Fibroblast of villous mesenchyme (primary cell): ENCODE data around the gene SLC41A1. TPM values are rescaled to one million over a fixed set of nuclear protein-coding genes. Genes with fewer than 3 reads are reported as not detected.

Experiments used
- DNase-seq: peaks from one replicate; pipeline ENCODE4 v3.0.0-alpha.2; 2010; ENCODE audit warnings: low read depth
- H3K4me3 ChIP-seq: 2 replicates; pipeline ENCODE4 v1.5.1; 2011; ENCODE audit warnings: low read depth, mild to moderate bottlenecking, low read length
- CTCF ChIP-seq: IDR thresholded peaks from 2 replicates; pipeline ENCODE4 v1.5.1; 2012; ENCODE audit warnings: low read depth, mild to moderate bottlenecking, low read length; ENCODE audit not compliant: insufficient read depth
- total RNA-seq: library from RNA; depleted of rRNA; stranded (reverse); fragments of >200 nt; gene quantifications from 2 replicates; pipeline ENCODE4 v1.2.3, GENCODE V29; 2012

Gene SLC41A1
- total RNA-seq, 1 donor = 20.7 TPM

- TF ChIP-seq CTCF = peak; percentile 24
- peak; percentile 99 for DNase-seq
- peak within 1 kb of the TSS; percentile 67 for H3K4me3 ChIP-seq
Observed at GRCh38 chr1:205750138-205751035, 62.6 kb downstream of the SLC41A1 start, which contains the start of gene NUCKS1. NUCKS1 (minus strand) TSS chr1:205750182; CDS start chr1:205749973, 209 bp downstream.

DNA sequence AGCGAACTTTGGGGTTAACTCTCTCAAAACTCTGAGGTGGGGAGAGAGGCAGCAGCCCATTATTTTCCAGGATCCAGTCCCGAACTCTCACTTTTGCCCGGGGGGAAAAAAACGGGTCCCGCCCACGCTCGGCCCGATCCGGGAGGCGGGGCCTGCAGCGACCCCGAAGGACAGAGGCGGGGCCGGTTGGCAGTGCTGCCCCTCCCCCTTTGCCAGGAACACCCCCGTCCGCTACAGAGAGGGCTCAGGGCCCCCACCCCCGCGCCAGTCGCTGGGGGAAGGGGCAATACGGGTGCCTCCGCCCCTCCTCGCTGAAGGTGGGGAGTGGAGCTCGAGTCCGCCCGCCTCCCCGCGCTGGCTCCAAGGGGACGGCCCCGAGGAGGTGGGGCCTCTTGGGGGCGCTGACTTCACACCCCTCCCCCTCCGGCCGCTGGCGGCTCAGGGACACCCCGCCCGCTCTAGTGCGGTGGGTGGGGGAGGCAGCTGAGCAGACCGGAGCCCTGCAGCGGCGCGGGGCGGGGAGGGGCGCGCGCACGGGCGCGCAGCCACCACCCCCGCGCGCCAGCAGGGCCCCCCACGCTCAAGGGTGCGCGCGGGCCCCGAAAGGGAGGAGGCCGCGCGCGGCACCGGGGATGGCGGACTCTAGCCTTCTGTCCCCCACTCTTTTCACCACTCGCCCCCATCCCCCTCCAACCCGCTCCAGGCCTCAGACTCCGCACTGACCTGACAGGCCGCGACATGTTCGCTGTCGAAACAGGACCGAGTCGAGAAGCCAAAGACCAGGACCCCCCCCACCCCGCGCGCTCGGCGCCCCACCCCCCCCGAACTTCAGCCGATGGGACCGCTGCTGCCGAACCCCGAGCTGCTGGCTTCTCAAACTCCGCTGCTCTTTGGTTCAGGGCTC, 63.5 kb downstream of the SLC41A1 start:
- peak overlapping the region; percentile 67 for H3K4me3 ChIP-seq
- TF ChIP-seq CTCF = no peak
- DNase-seq = peak; percentile 97

DNA sequence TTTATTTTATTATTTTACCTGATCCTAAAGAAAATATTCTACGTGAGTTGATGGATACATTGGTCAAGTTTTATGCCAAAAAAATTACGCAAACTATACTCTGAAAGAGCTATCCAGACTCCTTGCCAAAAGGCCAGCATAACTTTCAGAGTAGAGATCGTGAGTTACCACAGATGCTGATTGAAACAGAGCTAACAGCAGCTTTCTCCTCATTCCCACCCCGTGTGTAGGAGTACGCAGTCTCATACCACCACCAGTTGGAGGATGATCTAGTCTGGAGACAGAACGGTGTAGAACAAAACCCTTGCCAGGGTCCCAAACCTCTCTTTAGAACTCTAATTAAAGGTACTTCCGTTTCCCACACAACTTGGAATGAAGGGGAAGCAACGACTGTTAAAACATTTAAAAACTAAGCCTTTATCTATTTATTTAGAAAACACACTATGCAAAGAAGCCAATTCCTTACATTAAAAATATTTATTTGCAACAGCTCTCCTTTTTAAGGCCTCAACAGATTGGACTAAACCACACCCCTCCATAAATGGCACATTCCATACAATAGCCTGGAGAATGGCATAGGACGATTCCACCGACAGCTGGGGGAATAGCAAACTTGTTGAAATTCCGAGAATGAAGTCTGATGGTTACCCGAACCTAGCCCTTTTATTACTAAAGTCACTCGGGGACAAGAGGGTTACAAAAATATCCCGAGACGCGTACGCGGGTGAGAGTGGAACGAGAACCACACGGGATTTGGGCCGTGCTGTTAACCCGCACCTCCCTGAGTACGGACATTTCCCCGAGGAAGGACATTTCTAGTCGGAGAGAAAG, 64.4 kb downstream of the SLC41A1 start:
- peak; percentile 85 for DNase-seq
- no peak for TF ChIP-seq CTCF

GRCh38 chr1:205746757-205747412, 66.1 kb downstream of the SLC41A1 start:
- TF ChIP-seq CTCF = no peak
- peak overlapping the region; percentile 67 for H3K4me3 ChIP-seq
- DNase-seq = peak; percentile 21

More for the DNA sequence above, 64.4 kb downstream of the SLC41A1 start:
- peak overlapping the region; percentile 67 for H3K4me3 ChIP-seq

- H3K4me3 ChIP-seq = no peak overlapping the region
- TF ChIP-seq CTCF = no peak
- DNase-seq = no peak
Observed at GRCh38 chr1:205744403-205744802, 68.6 kb downstream of the SLC41A1 start.

- no peak for DNase-seq
- no peak for TF ChIP-seq CTCF
- H3K4me3 ChIP-seq = no peak overlapping the region
Observed at GRCh38 chr1:205743977-205744376, 69.0 kb downstream of the SLC41A1 start.
